ENCODE results near the gene PRG3. TPM values are rescaled to one million over a fixed set of nuclear protein-coding genes. Genes with fewer than 3 reads are reported as not detected.

The PRG3 gene
- total and polyA plus RNA-seq, 2 of the 4 experiments (the other 2 are of a cell fraction) = not detected

DNA sequence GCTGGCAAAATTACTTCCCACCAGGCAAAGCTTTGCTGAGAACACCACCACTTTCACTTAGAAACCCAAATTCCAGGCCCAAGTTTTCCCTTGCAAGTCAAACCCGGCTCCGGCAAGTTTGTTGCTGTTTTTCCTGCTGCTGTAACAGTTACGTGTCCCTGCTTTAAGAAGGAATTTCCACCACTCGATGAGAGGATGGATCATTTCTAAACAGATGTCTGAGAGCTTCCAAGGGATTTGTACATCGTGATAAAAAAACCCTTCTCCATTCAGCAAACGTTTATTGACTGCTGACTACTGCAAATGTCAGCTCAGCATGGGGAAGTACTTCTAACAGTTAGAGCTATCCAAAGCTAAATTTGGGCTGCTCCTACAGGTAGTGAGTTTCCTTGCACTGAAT is 23.1 kb downstream of the PRG3 start:
- Histone ChIP-seq H3K18ac (ENCODE audit: low read depth, low read length) (no peak overlapping the region), H3K4ac (ENCODE audit: low read depth, low read length) (no peak overlapping the region), H3K9ac (ENCODE audit: low read depth, low read length) (no peak overlapping the region), H3K4me1 (ENCODE audit: control insufficient read depth, insufficient read depth, low read length) (no peaks in the 10 kb centered on the region), H2AK9ac (replicated peaks; ENCODE audit: low read depth, low read length, poor library complexity) (no peak overlapping the region), H2BK120ac (ENCODE audit: low read depth, low read length) (no peak overlapping the region), H3K79me1 (ENCODE audit: low read depth in 1 of 2, low read length in 2 of 2) (no peaks in the 10 kb centered on the region), H4K5ac (ENCODE audit: low read depth, low read length) (no peak overlapping the region), H4K8ac (ENCODE audit: low read depth in 2 of 2, low read length in 2 of 2) (no peak overlapping the region), H4K20me1 (ENCODE audit: insufficient read depth, low read length) (no peaks in the 10 kb centered on the region), H3K27ac (ENCODE audit: insufficient read depth, low read length) (no peak overlapping the region), H3K36me3 (ENCODE audit: control insufficient read depth, insufficient read depth, low read length) (no peaks in the 10 kb centered on the region), H4K91ac (ENCODE audit: insufficient read depth, low read depth, low read length) (no peak overlapping the region), H3K56ac (ENCODE audit: extremely low read depth, insufficient read depth, low read length) (no peak overlapping the region), H3K9me3 (ENCODE audit: control insufficient read depth, insufficient read depth, low read length) (no peaks in the 10 kb centered on the region), H3K9me1 (ENCODE audit: insufficient read depth, low read length) (no peaks in the 10 kb centered on the region), H3K23ac (ENCODE audit: low read depth, low read length) (no peak overlapping the region), H2BK20ac (ENCODE audit: low read depth, low read length) (no peak overlapping the region), H2AK5ac (ENCODE audit: low read depth, low read length) (no peak overlapping the region), H2BK15ac (ENCODE audit: low read depth, low read length) (no peak overlapping the region), H2AFZ (replicated peaks; ENCODE audit: low read length, poor library complexity) (no peak overlapping the region), H3K14ac (replicated peaks; ENCODE audit: low read depth, low read length) (no peak overlapping the region), H3K4me3 (ENCODE audit: insufficient read depth, low read depth, low read length) (no peak overlapping the region), H2BK5ac (ENCODE audit: low read depth, low read length, poor library complexity, severe bottlenecking) (no peak overlapping the region), H3K27me3 (ENCODE audit: control insufficient read depth, insufficient read depth, low read length) (peaks cover 37% of the 10 kb centered on the region), H3K4me2 (ENCODE audit: low read depth, low read length) (0 out of 2 replicates have a peak overlapping the region, but pooled peaks have one; percentile 18)
- TF ChIP-seq CHD1 (IDR thresholded peaks at IDR 0.05; ENCODE audit: low read depth, low read length) (no peak), FOS (IDR thresholded peaks at IDR 0.05; ENCODE audit: low read depth, low read length) (no peak), BHLHE40 (IDR thresholded peaks at IDR 0.05; ENCODE audit: low read depth, low read length) (no peak), RCOR1 (IDR thresholded peaks at IDR 0.05; ENCODE audit: insufficient replicate concordance, low read length) (no peak), MXI1 (IDR thresholded peaks at IDR 0.05; ENCODE audit: borderline replicate concordance, low read depth, low read length) (no peak), ELK1 (IDR thresholded peaks at IDR 0.05; ENCODE audit: borderline replicate concordance, low read depth, low read length) (no peak), CEBPB (IDR thresholded peaks at IDR 0.05; ENCODE audit: low read depth, low read length) (no peak), SMC3 (IDR thresholded peaks at IDR 0.05; ENCODE audit: low read depth, low read length) (no peak), MAFK (IDR thresholded peaks at IDR 0.05; ENCODE audit: low read depth, low read length) (no peak), RAD21 (IDR thresholded peaks at IDR 0.05; ENCODE audit: low read length) (no peak), NFE2L2 (IDR thresholded peaks at IDR 0.05; ENCODE audit: low read depth, low read length) (no peak), CTCF (conservative IDR thresholded peaks at IDR 0.05; ENCODE audit: low read depth, low read length) (no peak), RFX5 (IDR thresholded peaks at IDR 0.05; ENCODE audit: low read depth, low read length) (no peak), POLR2A (IDR thresholded peaks at IDR 0.05; ENCODE audit: low read depth, low read length) (no peak), MAZ (IDR thresholded peaks at IDR 0.05; ENCODE audit: borderline replicate concordance, low read depth, low read length) (no peak), USF2 (IDR thresholded peaks at IDR 0.05; ENCODE audit: low read depth, low read length) (no peak)
- dilution Hi-C loops (cut with HindIII; ENCODE audit: low sequenced_read_pairs, unreplicated experiment) = no loop called here
- BruUV-seq (replicated peaks) = no TSS peak
- CTCF ChIA-PET = no interaction called here
- peak; percentile 54 for DNase-seq
- intact Hi-C loops (cut with micrococcal nuclease) = no loop called here
- in situ Hi-C loops (cut with MboI; ENCODE audit: low sequenced_read_pairs) = loop anchor here (25.0 kb wide), 1 partner anchor 521 kb away; no protein-coding TSS in a partner anchor
- no CpG with 5 or more reads among the region's 6 CpGs for WGBS, 2 experiments (ENCODE audit: extremely low coverage in 2 of 2, insufficient read length in 1 of 2)
- ATAC-seq (ENCODE audit: low read depth) = peak; percentile 72
- POLR2A ChIA-PET (ENCODE audit: unreplicated experiment) = no interaction called here

All from IMR-90 (cell line).